ENCODE results near the gene EVC2.
A peak's percentile ranks its signal among the peaks of the same experiment; 100 is the strongest.

The EVC2 gene

DNA sequence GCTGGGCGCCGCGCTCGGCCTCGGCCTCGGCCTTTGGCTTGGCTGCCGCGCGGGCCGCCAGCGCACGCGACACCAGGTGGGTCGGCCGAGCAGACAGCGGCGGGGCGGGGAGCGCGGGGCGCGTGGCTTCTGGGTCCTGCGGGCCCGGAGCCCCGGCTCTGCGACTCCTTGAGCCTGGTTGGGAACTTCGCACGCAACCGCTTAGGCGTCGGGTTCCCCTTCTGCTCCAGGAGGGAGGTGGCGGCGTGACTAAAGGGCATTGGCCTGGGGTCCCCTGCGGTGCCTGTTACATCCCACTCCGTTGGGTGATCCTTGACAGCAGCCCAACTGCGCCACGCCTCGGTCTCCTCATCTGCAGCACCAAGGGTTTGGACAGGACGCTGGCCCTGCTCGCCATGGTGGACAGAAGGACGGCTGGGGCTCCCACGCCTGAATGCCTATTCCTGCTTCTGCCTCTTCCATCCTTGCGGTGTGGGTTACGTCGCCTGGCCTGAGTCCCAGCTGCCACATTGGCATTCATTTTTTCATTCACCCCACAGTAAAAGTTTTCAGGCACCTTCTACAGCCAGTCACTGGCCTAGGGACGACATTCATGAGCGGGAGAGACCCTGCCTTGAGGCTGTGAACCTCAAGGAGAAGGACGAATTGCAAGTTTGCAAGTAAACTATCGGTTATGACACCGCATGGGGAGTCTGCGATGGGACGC is 3.3 kb upstream of the EVC2 start:
- no peak for DNase-seq (ENCODE audit: low read depth in 2 of 2)

DNA sequence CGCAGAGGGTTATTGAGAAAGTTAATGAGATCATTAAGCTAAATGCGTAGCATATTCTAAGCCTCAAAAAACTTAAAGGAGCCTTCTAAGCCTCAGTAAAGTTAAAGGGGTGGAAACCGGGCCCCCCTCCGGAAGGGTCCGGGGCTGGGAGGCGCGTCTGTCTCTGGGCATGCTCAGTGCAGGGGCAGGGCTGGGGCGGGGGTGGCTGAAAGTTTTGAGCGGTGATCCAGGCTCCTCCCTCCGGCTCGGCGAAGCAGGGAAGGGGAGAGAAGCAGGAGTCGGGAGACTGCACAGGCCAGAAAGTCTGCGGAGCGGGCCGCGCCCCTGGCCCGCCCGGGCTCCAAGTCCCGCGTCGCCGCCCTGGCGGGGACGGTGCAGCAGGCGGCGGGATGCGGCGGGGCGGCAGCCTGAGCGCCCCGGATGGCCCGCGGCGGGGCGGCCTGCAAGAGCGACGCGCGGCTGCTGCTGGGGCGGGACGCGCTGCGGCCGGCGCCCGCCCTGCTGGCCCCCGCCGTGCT is 2.7 kb upstream of the EVC2 start, which contains the start of gene EVC:
TSS of gene EVC (plus strand) at position 241 of the 518 bp plus-strand sequence. CDS start at position 421, 180 bp downstream.
- DNase-seq (ENCODE audit: low read depth in 2 of 2): peak; percentile 63 to 68

DNA sequence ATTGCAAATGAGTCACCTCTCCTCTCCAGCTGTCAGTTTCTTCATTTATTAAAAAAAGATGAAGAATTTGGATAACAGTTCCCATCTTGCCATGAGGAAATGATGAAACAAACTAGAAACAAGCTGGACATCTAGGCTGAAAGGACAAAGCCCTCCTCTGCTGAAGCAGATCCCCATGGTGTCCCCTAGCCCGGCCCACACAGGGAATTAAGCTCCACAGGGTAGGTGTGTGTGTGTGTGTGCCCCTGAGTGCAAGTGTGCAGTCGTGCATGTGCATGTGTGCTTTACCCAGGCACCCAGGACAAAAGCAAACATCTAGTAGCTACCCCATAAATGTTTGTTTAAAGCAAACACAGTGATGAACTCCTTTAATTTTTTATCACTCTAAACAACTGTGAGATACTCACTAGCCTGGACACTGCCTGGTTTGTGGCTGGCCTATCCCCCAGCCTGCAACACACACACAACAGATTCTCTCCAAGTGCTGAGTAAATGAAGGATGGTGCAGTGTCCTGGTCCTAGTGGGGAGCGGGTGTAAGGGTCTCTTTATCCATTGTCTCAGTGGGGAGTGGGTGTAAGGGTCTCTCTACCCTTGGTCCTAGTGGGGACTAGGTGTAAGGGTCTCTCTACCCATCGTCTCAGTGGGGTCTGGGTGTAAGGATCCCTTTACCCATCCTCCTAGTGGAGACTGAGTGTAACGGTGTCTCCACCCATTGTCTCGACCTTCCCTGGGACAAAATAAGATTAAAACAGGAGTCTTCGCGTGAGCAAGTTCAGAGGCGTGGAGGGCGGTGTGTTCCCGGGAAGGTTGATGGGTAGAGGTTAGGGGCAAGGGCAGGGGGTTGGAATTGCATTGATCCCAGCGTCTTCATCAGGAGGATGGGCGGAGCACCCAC is 2.0 kb upstream of the EVC2 start:
- no peak for DNase-seq (ENCODE audit: low read depth in 2 of 2)

DNA sequence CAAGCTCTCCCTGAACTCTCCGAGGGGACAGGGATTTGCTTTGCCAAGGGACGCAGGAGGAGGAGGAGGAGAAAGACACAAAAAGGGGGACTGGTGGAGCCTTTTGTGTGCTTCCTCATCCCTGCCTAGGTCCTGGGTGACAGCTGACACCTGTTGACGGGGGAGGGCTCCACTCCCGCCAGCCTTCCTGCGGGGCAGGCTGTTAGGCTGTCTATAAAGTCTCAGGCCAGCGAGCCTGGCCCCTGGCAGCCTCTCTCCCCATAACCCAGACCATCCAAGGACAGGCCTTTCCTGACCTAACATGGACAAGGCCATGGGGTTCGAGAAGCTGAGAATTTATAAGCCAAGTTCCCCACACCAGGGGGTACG is 832 bp upstream of the EVC2 start:
- DNase-seq (ENCODE audit: low read depth in 2 of 2): no peak

DNA sequence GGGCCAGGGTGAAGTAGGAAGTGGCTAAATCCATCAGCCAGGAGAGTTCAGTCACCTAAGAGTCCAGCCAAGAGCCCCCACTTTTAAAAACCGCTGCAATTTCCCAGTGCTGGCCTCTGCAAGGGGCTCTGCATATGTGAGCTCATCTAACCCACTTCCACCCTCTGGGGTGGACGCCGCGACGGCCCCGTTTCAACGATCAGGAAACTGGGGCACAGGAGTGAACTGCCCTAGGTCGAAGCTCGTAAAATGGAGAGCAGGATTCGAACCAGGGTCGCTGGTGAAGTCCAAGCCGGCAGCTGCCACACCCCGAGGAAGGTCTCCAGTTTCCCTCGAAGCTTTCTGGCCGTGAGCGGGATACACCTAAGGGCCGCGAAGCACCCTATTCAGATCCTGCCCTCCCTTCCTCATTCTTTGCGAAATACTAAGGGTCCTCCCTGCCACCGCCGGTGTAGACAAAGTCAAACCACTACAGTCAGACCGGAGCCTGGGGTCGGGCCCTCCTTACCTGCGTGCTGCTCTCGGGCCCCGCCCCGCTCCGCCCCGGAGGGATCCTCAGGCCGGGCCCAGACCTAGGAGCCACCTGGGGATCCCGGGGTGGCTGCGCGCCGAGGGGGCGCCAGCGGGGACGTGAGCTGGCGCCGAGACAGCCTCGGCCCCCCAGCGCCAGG is 446 bp downstream of the EVC2 start:
- no peak for DNase-seq (ENCODE audit: low read depth in 2 of 2)

DNA sequence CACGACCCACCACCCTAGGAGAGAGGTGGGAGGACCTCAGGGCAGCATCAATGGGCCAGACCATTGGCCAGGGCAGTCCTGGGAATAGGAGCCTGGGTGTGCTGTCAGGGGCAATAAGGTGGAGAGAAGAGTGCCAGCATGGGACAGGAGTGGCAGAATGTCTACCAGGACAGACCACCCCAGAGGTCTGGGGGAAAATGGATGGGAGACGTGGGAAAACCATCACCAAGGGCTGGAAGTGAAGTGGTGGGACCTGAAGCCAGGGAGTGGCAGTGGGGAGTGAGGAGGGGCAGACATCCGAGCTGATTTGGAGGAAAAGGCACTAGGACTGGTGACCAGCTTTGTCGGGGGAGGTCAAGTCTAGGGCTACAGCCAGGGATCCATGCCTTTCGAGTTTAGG is 993 bp downstream of the EVC2 start:
- no peak for DNase-seq (ENCODE audit: low read depth in 2 of 2)

DNA sequence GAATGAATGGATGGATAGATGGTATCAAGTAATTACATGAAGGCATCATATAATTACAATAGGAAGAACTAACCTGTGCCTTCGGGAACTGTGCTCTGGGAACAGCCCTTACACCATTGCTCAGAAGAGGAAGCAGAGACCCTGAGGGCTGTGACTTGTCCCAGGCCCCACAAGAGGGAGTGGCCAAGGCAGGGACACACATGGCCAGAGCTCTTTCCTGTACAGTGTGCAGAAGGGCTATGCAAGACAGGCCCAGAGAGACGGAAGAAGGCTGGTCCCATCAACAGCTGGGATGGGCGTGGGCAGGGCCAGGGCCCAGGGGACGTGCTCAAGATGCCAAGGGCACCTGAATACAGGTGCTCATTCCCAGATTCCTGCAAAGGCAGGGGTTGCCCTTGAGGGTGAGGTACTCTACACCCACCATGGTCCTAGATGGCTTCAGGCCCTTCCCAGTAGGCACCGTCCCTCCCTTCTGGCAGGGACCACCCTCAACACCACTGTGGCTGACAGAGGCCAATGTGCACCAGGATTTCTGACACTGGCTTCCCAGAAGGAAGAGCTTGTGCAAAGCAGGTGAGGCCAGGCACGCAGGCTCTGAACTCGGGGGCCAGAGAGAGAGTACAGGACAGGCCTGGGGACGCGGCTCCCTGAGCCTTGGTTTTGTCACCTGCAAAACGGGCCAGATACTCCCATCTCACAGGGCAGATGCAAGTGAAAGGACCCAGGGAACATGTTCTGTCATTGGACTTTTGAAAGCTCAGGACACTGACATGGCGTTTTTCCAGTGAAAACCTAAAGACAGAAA is 1.7 kb downstream of the EVC2 start:
- DNase-seq (ENCODE audit: low read depth in 2 of 2): no peak

DNA sequence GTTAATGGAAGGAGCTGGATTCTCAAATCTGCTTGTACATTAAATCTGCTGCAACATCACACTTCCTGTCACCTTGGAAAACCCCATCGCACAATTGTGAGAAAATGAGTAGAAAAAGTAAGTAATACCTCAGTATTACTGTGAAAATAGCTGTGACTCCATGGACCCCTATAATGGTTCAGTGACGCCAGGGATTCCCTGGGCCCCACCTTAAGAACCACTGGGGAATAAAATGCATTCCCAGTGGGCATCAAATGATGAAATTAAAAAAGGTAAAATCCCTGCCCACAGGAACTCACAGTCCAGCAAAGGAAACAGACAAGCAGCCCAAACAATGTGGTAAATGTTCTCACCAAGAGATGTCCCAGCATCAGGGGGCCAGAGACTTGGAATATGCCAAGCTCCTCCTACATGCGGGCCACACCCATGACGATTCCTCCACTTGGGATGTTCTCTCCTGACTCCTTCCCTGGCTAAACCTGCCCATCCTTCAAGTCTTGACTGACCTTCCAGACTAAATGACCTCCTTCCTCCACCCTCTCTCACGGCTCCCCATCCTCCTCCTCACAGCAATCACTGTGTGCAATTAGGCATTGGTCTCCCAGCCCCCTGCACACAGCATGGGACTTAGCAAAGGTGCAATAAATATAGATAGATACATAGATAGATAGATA is 2.6 kb downstream of the EVC2 start:
- DNase-seq (ENCODE audit: low read depth in 2 of 2): no peak

DNA sequence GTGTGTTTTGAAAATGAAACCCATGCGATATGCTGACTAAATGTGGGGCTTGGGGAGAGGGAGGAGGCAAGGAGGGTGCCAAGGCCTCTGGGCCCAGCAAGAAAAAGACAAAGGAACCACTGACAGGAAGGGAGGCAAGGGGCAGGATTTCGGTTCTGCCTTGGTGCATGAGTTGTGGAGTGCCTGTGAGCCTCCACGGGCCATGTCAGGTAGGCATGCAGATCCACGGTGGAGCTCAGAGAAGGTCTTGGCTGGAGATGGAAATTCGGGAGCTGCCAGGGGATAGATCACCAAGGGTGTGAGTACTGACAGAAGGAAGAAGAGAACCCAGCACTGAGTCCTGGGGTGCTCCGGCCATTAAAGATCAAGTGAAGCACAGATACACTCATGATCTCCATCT is 4.1 kb downstream of the EVC2 start:
- DNase-seq (ENCODE audit: low read depth in 2 of 2): no peak

DNA sequence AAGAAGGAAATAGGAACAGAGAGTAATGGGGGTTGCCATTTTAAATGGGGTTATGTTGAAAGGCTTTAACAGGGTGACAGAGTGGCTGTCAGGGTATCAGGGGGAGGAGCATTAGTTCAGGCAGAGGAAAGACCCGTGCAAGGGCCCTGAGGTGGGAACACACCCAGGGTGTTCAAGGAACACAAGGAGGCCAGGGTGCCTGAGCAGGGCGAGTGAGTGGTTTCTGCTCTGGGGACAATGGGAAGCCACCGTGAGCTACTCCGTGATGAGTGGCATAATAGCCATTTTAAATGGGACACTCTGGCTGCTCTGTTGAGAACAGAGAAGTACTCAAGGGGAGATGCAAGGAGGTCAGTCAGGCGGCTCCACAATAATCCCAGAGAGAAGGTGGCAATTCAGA is 4.5 kb downstream of the EVC2 start:
- DNase-seq (ENCODE audit: low read depth in 2 of 2): no peak

DNA sequence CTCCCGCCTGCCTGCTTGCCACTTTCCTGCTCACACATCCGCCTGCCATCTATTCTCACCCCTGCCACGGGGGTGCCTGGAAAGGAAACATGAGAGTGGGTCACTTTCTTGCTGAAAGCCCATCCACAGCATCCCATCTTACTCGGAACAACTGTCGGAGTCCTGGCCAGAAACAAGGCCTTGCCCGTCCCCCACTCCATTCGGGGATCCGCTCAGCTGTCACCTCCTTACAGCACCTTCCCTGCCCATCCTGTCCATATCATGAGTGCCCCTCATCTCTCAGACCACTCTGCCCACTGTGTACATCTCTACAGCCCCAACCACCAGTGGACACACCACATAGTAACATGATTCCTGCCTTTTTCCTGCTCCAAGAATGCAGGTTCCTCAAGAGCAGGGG is 6.4 kb downstream of the EVC2 start:
- no peak for DNase-seq (ENCODE audit: low read depth in 2 of 2)

DNA sequence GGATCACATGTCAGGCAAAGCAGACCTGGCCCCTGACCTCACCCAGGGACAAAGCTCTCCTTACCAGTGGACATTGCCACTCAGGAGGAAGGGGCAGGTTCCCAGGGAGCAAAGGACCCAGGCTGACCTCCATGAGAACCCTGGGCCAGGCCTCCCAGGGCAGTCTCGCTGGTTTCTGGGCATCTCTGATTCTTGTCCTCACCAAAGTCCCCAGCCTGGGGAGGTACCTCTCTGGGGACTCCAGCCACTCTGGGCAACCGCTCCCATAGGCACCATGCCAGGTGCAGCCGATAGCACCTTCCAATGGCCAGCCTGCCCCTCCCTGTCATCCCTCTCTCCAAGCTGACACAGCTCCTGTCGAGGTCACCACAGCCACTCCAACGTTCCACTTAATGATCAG is 7.9 kb downstream of the EVC2 start:
- DNase-seq (ENCODE audit: low read depth in 2 of 2): no peak

DNA sequence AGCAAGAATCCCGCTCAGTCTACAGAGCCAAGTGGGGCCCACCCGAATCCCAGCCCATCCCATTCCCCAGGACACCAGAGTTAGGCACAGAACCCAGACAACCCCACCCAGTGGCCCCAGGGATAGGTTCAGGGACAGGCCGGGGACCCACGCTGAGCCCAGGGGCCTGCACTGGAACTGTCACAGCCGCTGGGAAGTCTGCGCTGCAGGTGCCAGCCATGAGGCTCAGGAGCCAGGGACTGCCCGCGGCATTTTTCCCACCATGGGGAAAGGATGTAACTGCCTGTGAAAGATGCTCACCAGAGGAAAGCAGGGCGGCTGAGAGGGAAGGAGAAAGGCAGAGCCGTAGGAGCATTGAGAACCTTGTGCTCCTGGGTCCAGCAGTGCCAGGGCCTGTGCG is 12.0 kb downstream of the EVC2 start:
- no peak for DNase-seq (ENCODE audit: low read depth in 2 of 2)

DNA sequence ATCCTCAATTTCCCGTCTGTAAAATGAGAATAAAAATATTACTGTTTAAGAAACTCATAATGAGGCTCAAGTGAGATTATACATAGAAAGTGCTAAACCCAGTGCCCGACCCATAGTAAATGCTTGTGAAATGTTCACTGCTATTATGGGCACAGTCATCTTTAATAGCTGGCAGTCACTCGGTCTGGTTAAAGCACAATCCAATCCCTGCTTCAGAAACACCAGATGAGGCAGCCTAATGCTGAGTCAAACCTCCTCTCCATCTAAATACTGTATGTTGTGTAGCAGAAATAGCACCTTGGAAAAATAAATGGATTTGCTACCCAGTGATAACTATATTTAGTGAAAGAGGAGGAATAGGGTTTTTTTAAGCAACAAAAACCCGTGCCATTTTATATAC is 14.5 kb downstream of the EVC2 start:
- DNase-seq (ENCODE audit: low read depth in 2 of 2): no peak

DNA sequence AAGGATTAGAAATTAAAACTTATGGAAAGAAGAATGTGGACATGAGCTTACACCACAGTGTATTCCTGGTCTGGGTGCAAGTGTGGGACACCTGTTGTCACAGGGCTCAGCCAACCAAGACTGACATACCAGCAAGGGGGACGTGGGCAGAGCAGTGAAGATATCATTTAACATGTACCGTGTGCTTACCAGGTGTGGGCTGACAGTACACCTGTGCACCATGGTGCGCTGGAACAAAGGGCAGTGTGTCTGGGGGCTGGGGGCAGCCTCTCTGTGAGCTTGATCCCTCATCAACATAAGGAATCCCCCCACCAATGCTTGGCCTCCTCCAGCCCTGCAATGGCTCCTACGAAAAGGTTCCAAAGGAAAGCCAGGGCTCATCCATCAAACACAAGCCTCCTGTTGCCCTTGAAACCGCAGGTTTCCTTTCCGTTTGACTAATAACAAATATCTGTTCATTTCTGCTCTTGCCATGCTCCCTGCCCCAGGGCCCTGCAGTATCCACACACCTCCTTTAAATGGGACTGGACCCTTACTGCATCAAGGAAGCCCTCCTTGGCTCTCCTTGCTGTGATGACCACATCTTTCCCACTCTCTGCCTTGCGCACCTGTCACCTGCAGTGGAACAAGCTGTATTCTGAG is 16.7 kb downstream of the EVC2 start:
- DNase-seq (ENCODE audit: low read depth in 2 of 2): no peak

DNA sequence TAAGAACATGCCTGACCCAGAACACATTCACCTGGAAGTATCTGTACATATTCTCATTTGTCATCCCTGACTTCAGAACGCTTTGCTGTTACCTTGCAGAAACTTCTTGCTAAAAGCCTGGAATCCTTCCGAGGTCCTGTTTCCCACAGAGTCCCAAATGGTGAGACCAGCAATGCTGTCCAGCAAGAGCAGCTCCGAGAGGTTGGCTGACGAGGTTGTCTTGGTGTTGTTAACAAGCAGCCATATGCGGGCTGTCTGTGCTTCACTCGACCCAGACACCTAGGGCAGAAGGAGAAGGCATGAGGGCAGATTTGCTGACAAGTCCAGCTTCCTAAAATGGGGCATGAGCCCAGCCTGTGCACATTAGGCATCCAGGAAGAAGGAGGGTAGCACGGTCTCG is 19.3 kb downstream of the EVC2 start:
- DNase-seq (ENCODE audit: low read depth in 2 of 2): no peak

DNA sequence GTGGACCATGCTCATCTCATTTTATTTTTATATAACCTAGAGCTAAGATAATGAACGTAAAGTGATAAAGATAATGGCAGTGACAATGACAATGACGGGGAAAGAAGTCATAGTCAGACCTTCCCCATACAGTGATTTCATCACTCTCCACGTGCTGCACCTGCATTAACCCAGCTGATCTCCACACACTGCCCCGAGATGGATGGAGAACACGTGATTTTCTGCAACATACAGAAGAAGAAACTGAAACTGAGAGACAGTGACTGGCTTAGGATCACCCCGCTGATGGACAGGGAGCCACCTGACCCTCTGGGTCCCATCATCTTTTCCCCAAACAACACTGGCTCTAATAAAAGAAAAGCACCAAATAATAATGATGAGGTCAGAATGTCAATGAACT is 22.0 kb downstream of the EVC2 start:
- no peak for DNase-seq (ENCODE audit: low read depth in 2 of 2)

DNA sequence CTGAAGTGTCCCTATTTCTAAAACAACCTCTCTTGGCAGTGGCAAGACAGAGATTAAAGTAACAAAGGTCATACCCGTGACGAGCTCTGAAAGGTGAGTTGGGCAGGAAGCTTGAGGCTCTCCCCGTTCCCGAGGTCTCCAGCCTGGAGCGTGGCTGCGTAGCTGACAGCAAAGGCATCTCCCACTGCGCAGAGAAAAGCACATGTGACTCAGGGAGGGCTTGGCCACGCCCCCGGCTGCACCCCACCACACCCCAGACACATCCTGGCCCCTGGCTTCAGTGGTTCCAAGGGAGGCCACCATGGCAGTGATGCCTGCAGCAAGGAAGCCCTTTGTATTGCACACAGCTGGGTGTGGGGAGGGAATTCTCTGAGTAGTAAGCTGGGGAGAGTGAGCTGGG is 23.1 kb downstream of the EVC2 start:
- no peak for DNase-seq (ENCODE audit: low read depth in 2 of 2)

DNA sequence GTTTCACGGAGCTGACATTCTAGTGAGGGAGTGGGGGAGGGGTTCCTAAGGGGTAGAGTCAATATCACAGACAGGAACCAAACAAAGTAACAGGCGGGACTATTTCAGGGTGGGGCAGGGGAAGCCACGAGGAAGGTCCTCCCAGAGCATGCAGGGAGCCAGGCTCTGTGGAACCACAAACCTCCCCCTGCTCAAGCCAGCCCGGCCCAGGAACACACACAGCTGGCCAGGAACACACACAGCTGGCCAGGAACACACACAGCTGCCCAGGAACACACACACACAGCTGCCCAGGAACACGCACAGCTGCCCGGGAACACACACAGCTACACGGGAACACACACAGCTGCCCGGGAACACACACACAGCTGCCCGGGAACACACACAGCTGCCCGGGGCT is 24.8 kb downstream of the EVC2 start:
- DNase-seq (ENCODE audit: low read depth in 2 of 2): no peak

DNA sequence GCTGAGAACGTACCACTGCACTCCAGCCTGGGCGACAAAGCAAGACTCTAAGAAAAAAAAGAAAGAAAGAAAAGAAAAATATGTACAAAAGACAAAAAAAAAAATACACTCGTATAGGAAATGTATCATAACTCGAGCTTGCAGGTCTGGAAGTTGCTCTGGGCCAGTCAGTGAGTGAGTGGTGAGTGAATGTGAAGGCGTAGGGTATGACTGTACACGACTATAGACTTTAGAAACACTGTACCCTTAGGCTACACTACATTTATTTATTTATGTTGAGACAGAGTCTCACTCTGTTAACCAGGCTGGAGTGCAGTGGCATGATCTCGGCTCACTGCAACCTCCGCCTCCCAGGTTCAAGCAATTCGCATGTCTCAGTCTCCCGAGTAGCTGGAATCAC is 29.4 kb downstream of the EVC2 start:
- DNase-seq (ENCODE audit: low read depth in 2 of 2): no peak

DNA sequence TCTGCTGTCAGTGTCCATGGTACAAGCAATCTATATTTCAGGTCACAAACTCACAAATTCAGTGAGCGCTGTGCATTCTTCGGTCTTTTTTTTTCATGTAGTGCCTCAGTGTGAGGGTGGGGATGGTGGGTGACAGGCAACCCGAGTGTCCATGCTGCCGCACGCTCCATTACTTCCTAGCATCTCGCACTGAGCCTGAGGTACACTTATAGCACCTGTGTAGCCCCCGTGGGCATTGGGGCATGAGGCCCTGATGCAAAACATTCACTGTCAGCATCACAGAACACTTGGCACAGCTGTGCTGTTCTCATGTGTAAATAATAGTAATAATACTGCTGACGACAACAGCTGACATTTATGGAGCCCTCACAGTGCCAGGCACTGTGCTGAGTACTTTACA is 31.6 kb downstream of the EVC2 start:
- DNase-seq (ENCODE audit: low read depth in 2 of 2): no peak

All from fibroblast of skin of left quadriceps (primary cell).